Hematopoietic multipotent progenitor cell (in vitro differentiated cells): ENCODE measurements around the gene OR51E1. TPM values are rescaled to one million over a fixed set of nuclear protein-coding genes. Genes with fewer than 3 reads are reported as not detected.

Experiments used
- DNase-seq, 3 donors: peaks; one replicate each; pipeline ENCODE4 v3.0.0-alpha.2; 2011 to 2015; ENCODE audit warnings: low read depth in 2 of 3, low spot score in 2 of 3
- total RNA-seq: library from RNA; depleted of rRNA; stranded (reverse); fragments of >200 nt; gene quantifications from one replicate; pipeline ENCODE4 v1.2.3, GENCODE V29; 2012

The OR51E1 gene
- total RNA-seq, 1 donor = not detected

DNA sequence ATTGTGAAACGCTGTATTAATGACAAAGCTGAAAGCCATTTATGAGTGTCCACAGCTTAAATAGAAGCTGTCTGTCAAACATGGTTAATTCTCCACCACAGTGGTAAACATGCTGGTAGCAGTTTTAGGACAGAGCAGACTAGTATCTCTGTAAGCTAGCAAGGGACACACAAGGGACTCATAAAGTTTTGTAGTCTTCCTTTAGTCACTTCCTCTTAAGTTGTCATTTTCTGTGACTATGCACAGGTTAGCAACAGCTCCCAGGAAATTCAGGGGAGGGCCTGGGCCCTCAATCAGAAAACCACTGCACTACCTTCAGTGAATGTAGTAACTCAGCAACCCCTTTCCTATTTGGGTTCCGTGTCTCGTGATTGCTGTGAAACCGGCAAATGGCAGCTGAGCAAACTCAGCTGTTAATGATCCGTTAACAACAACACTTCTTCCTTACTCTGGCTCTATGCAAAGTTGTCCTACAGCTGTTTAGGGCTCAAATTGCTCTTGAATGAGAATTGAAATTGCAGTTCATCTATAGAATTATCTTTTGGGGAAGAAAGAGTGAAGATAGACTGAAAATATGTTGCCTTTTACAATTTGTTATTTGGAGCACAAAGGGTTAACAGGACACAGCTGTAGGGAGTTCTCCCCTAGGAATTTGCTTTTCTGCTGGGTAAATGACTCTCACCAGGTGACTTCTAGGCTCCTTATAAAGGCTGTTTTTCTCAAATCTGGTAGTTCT lies 60.4 kb downstream of the OR51E1 start, which contains the start of gene MMP26:
TSS of gene MMP26 (plus strand) at position 731 of the 736 bp plus-strand sequence.
- no peak for DNase-seq

- no peak for DNase-seq
Measured at GRCh38 chr11:4704790-4705334, 61.1 kb downstream of the OR51E1 start.

Other genes starting within 250 kb of the OR51E1 start
- gene OR52K2, start 194.7 kb upstream of the OR51E1 start, total RNA-seq = not detected
- under 0.01 TPM for gene OR52K1, start 161.3 kb upstream of the OR51E1 start, total RNA-seq
- not detected for gene OR52M1, start 98.8 kb upstream of the OR51E1 start, total RNA-seq
- gene OR52I2, start 62.2 kb upstream of the OR51E1 start, total RNA-seq = not detected
- gene OR52I1, start 49.9 kb upstream of the OR51E1 start, total RNA-seq = not detected
- gene TRIM68, start 35.8 kb upstream of the OR51E1 start, total RNA-seq = 11.8 TPM
- gene OR51D1, start 6.5 kb upstream of the OR51E1 start, total RNA-seq = under 0.01 TPM
- under 0.01 TPM for gene OR51E2, start 53.9 kb downstream of the OR51E1 start, total RNA-seq
- gene MMP26, start 60.8 kb downstream of the OR51E1 start, total RNA-seq = not detected
- not detected for gene OR51F1, start 126.0 kb downstream of the OR51E1 start, total RNA-seq
- not detected for gene OR52R1, start 160.4 kb downstream of the OR51E1 start, total RNA-seq
- gene OR51F2, start 177.3 kb downstream of the OR51E1 start, total RNA-seq = not detected
- gene OR51S1, start 205.2 kb downstream of the OR51E1 start, total RNA-seq = not detected
- not detected for gene OR51T1, start 237.9 kb downstream of the OR51E1 start, total RNA-seq